Heart left ventricle (tissue), 16 donors: ENCODE data around the gene GNPTG. TPM values are rescaled to one million over a fixed set of nuclear protein-coding genes. Genes with fewer than 3 reads are reported as not detected.

Experiments
- ATAC-seq, 4 donors: fragments of 200-7000 bp; cut with Tn5 transposase; one replicate each; pipeline ENCODE4 v1.9.1; 2020 to 2022; ENCODE audit warnings: moderate library complexity in 4 of 4, mild to moderate bottlenecking in 3 of 4, moderate number of reproducible peaks in 1 of 4
- DNase-seq, 5 donors: peaks; one replicate each; pipeline ENCODE4 v3.0.0-alpha.2; 2020
- H3K27ac ChIP-seq, 12 donors: fragments of 200-600 bp; sonication (generic) in 4 of 12; one replicate each; pipeline versions ENCODE4 v1.5.0 to v1.8.0; 2016 to 2022; ENCODE audit warnings: mild to moderate bottlenecking in 2 of 12
- H3K27me3 ChIP-seq, 9 donors: fragments of 200-600 bp; sonication (generic) in 2 of 9; one replicate each; pipeline versions ENCODE4 v1.5.1 to v1.8.0; 2016 to 2022; ENCODE audit warnings: mild to moderate bottlenecking in 3 of 9
- H3K36me3 ChIP-seq, 9 donors: fragments of 200-600 bp; sonication (generic) in 2 of 9; one replicate each; pipeline versions ENCODE4 v1.5.0 to v1.8.0; 2018 to 2022; ENCODE audit warnings: mild to moderate bottlenecking in 2 of 9
- H3K4me1 ChIP-seq, 12 donors: fragments of 200-600 bp; sonication (generic) in 4 of 12; one replicate each; pipeline versions ENCODE4 v1.5.0 to v1.8.0; 2016 to 2022; ENCODE audit warnings: mild to moderate bottlenecking in 3 of 12
- H3K4me3 ChIP-seq, 12 donors: fragments of 200-600 bp; sonication (generic) in 4 of 12; one replicate each; pipeline versions ENCODE4 v1.5.0 to v1.8.0; 2017 to 2022; ENCODE audit warnings: mild to moderate bottlenecking in 9 of 12, moderate library complexity in 4 of 12
- H3K9me3 ChIP-seq, 12 donors: fragments of 200-600 bp; sonication (generic) in 4 of 12; one replicate each; pipeline versions ENCODE4 v1.5.0 to v1.8.0; 2016 to 2022; ENCODE audit warnings: mild to moderate bottlenecking in 1 of 12
- CTCF ChIP-seq, 12 donors: fragments of 200-600 bp; sonication (generic) in 4 of 12; IDR thresholded peaks; one replicate each; pipeline versions ENCODE4 v1.5.0 to v1.8.0; 2018 to 2022; ENCODE audit warnings: antibody characterized with exemption in 12 of 12, mild to moderate bottlenecking in 5 of 12
- POLR2A ChIP-seq, 2 donors: fragments of 450-650 bp; IDR thresholded peaks; one replicate each; pipeline ENCODE4 v1.6.1; 2017; ENCODE audit warnings: antibody characterized with exemption in 2 of 2, mild to moderate bottlenecking in 2 of 2, moderate library complexity in 2 of 2
- WGBS, 4 donors: extraction: QIAGEN DNeasy Blood & Tissue Kit in 2 of 4; methylation state at CpG; one replicate each; pipeline versions ENCODE4 v1.1.5 to v1.1.7; 2013 to 2018; 5-methylcytosine and 5-hydroxymethylcytosine counted together
- intact Hi-C, 10 donors: fragments of 100-400 bp; cut with DNase I; formaldehyde crosslinking; loops; one replicate each; pipeline versions ENCODE4 v1.11.1 to v1.14.2; 2022
- polyA plus RNA-seq, 2 donors: library from polyadenylated mRNA; stranded (reverse); fragments of 200-250 nt; gene quantifications; one replicate each; pipeline ENCODE4 v1.2.3, GENCODE V29; 2013
- total RNA-seq, 9 donors: library from RNA; depleted of rRNA in 2 of 9; stranded (reverse); fragments of >200 nt in 2 of 9; fragmentation: NEBNext Ultra II Directional in 3 of 9; extraction: Animal tissue kit (Norgen Biotek cat#: 25700) in 3 of 9; gene quantifications; one replicate each; pipeline versions ENCODE4 v1.1.0 to v1.2.4, GENCODE V29; 2016 to 2023
- donor health status: ischemic (EF 13 %, LVEDD 7.1; RV severe dilation, severe dysfunction).
- donor health status: healthy with polysubstance abuse.
- donor health status: DM: no; HTN: yes; CAD: no.
- donor health status: DM: no; HTN: no; CAD: no.
- donor health status: ischemic (EF 25% LVEDD 6.9; RV normal size, moderate dysfunction).
- donor health status: ischemic (EF 25% LVEDD 5.7; RV mildly dilated, moderate dysfunction).
- donor health status: healthy.
- donor health status: DM: yes; HTN: yes; CAD: no.
- donor health status: ischemic (EF 35%, LVEDD 5.7; RV mildly dilated, moderate dysfunction).
- donor health status: nonischemic (EF 11% LVEDD 7.7; RV severe dilation, severe dysfunction).
- donor health status: DM: yes; HTN: yes; CAD: no.
- donor health status: PGD.
- donor health status: ischemic (EF 29% LVEDD 5.4; RV normal size, mild dysfunction).
- donor health status: nonischemic (EF 23%, LVEDD 6.1; RV moderate dilation, normal function).

GNPTG gene
- total and polyA plus RNA-seq, 11 donors = 25.4 to 54.2 (median 31.9) TPM

DNA sequence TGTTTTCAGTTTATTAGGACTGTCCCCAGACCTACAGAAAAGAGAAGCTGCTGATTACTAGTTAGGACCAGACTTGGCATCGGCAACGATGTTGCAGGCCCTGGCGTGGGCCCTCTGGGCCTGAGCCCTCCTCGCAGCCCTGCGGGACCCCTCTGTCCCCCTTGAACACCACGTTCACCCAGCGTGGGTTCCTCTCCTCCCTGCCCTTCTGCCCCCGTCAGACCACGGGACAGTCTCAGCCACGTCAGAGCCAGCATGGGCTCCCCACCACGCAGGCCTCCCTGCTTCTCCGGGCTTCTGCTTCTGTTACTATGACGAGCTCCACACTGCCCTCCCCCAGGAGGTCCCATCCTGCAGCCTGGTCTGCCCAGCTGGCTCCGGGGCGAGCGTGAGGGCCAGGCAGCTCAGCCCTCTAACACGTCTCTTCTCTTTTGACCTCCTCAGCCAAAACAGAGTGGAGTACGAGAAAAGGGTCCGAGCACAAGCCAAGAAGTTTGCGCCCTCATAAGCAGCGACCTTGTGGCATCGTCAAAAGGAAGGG is 27.4 kb upstream of the GNPTG start:
- H3K4me3 ChIP-seq = no peak overlapping the region
- H3K27ac ChIP-seq = no peak overlapping the region
- TF ChIP-seq POLR2A (IDR thresholded peaks at IDR 0.05) = no peak
- no peak for TF ChIP-seq CTCF (IDR thresholded peaks at IDR 0.05)
- ATAC-seq = no peak
- no peaks in the 10 kb centered on the region for H3K27me3 ChIP-seq
- intact Hi-C loops = no loop called here
- peaks cover 5 to 65% (median 58%) of the 10 kb centered on the region in 9 donors for H3K36me3 ChIP-seq
- 83 to 87% (median 85%) methylated on average over 22 of the region's 22 CpGs for WGBS, 4 donors
- no peaks in the 10 kb centered on the region for H3K9me3 ChIP-seq
- H3K4me1 ChIP-seq = peaks cover 0 to 23% (median 0%) of the 10 kb centered on the region in 12 donors
- DNase-seq = no peak

DNA sequence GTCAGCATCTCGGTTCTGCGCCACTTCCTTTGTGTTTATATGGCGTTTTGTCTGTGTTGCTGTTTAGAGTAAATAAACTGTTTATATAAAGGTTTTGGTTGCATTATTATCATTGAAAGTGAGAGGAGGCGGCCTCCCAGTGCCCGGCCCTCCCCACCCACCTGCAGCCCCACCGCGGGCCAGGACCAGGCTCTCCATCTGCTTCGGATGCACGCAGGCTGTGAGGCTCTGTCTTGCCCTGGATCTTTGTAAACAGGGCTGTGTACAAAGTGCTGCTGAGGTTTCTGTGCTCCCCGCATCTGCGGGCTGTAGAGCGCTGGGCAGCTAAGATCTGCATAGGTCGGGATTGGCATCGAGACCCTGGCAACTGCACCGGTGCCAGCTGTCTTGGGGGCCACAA is 26.5 kb upstream of the GNPTG start:
- Histone ChIP-seq H3K27ac (no peak overlapping the region), H3K4me3 (no peak overlapping the region), H3K27me3 (no peaks in the 10 kb centered on the region), H3K36me3 (peaks cover 0 to 56% (median 49%) of the 10 kb centered on the region in 9 donors), H3K9me3 (peaks cover 0 to 1% (median 0%) of the 10 kb centered on the region in 12 donors), H3K4me1 (peaks cover 0 to 23% (median 0%) of the 10 kb centered on the region in 12 donors)
- DNase-seq (no peak), ATAC-seq (no peak)
- no peak for TF ChIP-seq CTCF (IDR thresholded peaks at IDR 0.05)
- no peak for TF ChIP-seq POLR2A (IDR thresholded peaks at IDR 0.05)
- 88 to 90% (median 88%) methylated on average over 14 to 15 of the region's 15 CpGs for WGBS, 4 donors
- intact Hi-C loops = no loop called here

- H3K36me3 ChIP-seq = peaks cover 0 to 50% (median 44%) of the 10 kb centered on the region in 9 donors
- peak overlapping the region in 3 of 12 donors; percentile 9 to 39 (median 35) for H3K27ac ChIP-seq
- no peaks in the 10 kb centered on the region for H3K27me3 ChIP-seq
- peaks cover 0 to 23% (median 0%) of the 10 kb centered on the region in 12 donors for H3K4me1 ChIP-seq
- no peak overlapping the region for H3K4me3 ChIP-seq
- peaks cover 0 to 6% (median 0%) of the 10 kb centered on the region in 12 donors for H3K9me3 ChIP-seq
- ATAC-seq (peak in 3 of 4 donors; percentile 14 to 37 (median 25)), DNase-seq (no peak)
- intact Hi-C loops = no loop called here
- WGBS, 4 donors = 52 to 71% (median 58%) methylated on average over 8 to 20 of the region's 20 CpGs
- TF ChIP-seq POLR2A (IDR thresholded peaks at IDR 0.05) (no peak), CTCF (IDR thresholded peaks at IDR 0.05) (no peak)
These were observed 25.9 kb upstream of the GNPTG start for GRCh38 chr16:1325673-1326371.

DNA sequence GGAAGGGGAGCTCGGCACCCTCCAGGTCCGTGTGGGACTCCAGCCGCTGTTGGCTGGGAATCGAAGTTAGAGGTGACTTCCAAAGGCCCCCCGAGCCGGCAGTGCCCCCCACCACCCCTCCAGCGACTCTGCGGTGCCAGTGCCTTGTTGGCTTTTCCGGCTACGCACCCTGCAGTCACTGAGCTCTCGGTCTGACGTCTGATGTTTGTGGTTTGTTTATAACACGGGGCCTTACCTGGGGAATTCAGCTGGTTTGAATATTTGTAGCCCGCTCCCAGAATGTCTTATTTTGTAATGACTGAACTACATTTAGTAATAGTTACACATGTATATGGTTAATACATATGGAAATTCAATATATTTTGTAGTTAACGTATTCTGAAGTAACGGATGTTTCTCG is 25.3 kb upstream of the GNPTG start:
- Histone ChIP-seq H3K4me3 (no peak overlapping the region), H3K4me1 (peaks cover 0 to 27% (median 5%) of the 10 kb centered on the region in 12 donors), H3K27ac (peak overlapping the region in 3 of 12 donors; percentile 9 to 39 (median 35)), H3K27me3 (peaks cover 0 to 4% (median 0%) of the 10 kb centered on the region in 9 donors), H3K36me3 (peaks cover 0 to 46% (median 38%) of the 10 kb centered on the region in 9 donors), H3K9me3 (peaks cover 0 to 6% (median 0%) of the 10 kb centered on the region in 12 donors)
- intact Hi-C loops = no loop called here
- DNase-seq = no peak
- TF ChIP-seq CTCF (IDR thresholded peaks at IDR 0.05) (no peak), POLR2A (IDR thresholded peaks at IDR 0.05) (no peak)
- WGBS, 4 donors = 66 to 80% (median 72%) methylated on average over 9 to 17 of the region's 17 CpGs
- no peak for ATAC-seq
